ENCODE measurements around the gene KIFC3. TPM values are rescaled to one million over a fixed set of nuclear protein-coding genes. Genes with fewer than 3 reads are reported as not detected.

KIFC3 gene
- total and polyA plus RNA-seq, 2 of the 13 experiments (the other 11 are each of a cell fraction or from before 2014, with no cell fraction given), result 42.1 to 45.3 TPM

- TF ChIP-seq, protein P1, sequence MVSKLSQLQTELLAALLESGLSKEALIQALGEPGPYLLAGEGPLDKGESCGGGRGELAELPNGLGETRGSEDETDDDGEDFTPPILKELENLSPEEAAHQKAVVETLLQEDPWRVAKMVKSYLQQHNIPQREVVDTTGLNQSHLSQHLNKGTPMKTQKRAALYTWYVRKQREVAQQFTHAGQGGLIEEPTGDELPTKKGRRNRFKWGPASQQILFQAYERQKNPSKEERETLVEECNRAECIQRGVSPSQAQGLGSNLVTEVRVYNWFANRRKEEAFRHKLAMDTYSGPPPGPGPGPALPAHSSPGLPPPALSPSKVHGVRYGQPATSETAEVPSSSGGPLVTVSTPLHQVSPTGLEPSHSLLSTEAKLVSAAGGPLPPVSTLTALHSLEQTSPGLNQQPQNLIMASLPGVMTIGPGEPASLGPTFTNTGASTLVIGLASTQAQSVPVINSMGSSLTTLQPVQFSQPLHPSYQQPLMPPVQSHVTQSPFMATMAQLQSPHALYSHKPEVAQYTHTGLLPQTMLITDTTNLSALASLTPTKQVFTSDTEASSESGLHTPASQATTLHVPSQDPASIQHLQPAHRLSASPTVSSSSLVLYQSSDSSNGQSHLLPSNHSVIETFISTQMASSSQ (IDR thresholded peaks at IDR 0.05; ENCODE audit: low read depth), result peak; percentile 96
- TF ChIP-seq, protein P1 (CRISPR knock-in tag; IDR thresholded peaks at IDR 0.05; ENCODE audit: borderline replicate concordance), result peak; percentile 99
- TF ChIP-seq ZFYVE20 (CRISPR knock-in tag; IDR thresholded peaks at IDR 0.05; ENCODE audit: borderline replicate concordance, low read depth) (0 out of 2 replicates have a peak, but pooled peaks have one; percentile 69), EEA1 (CRISPR knock-in tag; IDR thresholded peaks at IDR 0.05; ENCODE audit: borderline replicate concordance) (no peak; the same call in 1 of the 2 replicates), MAFF (IDR thresholded peaks at IDR 0.05; ENCODE audit: low read depth, low read length) (peak; percentile 33; the same call in 1 of the 2 replicates), ZFAT (CRISPR knock-in tag; conservative IDR thresholded peaks at IDR 0.05) (no peak), ZNF674 (CRISPR knock-in tag; IDR thresholded peaks at IDR 0.05; ENCODE audit: low read depth) (no peak), ZNF468 (CRISPR knock-in tag; IDR thresholded peaks at IDR 0.05) (no peak), RAD51 (IDR thresholded peaks at IDR 0.05; ENCODE audit: borderline replicate concordance) (no peak), KLF15 (CRISPR knock-in tag; IDR thresholded peaks at IDR 0.05; ENCODE audit: borderline replicate concordance) (no peak), DZIP1 (CRISPR knock-in tag; IDR thresholded peaks at IDR 0.05) (peak; percentile 63; the same call in 1 of the 2 replicates), ZNF317 (CRISPR knock-in tag; IDR thresholded peaks at IDR 0.05) (peak; percentile 82; the same call in 1 of the 2 replicates), SIX1 (CRISPR knock-in tag; IDR thresholded peaks at IDR 0.05; ENCODE audit: borderline replicate concordance) (peak; percentile 78; the same call in 1 of the 2 replicates), MIER2 (CRISPR knock-in tag; IDR thresholded peaks at IDR 0.05) (no peak; the same call in 1 of the 2 replicates), FOSL2 (CRISPR knock-in tag; IDR thresholded peaks at IDR 0.05) (peak; percentile 34; the same call in 1 of the 2 replicates), ZNF572 (CRISPR knock-in tag; IDR thresholded peaks at IDR 0.05) (0 out of 2 replicates have a peak, but pooled peaks have one; percentile 45), ZKSCAN1 (IDR thresholded peaks at IDR 0.05; ENCODE audit: low read length) (no peak), MTERF4 (CRISPR knock-in tag; IDR thresholded peaks at IDR 0.05) (peak; percentile 55; the same call in 1 of the 2 replicates)
- TF ChIP-seq, protein P2, sequence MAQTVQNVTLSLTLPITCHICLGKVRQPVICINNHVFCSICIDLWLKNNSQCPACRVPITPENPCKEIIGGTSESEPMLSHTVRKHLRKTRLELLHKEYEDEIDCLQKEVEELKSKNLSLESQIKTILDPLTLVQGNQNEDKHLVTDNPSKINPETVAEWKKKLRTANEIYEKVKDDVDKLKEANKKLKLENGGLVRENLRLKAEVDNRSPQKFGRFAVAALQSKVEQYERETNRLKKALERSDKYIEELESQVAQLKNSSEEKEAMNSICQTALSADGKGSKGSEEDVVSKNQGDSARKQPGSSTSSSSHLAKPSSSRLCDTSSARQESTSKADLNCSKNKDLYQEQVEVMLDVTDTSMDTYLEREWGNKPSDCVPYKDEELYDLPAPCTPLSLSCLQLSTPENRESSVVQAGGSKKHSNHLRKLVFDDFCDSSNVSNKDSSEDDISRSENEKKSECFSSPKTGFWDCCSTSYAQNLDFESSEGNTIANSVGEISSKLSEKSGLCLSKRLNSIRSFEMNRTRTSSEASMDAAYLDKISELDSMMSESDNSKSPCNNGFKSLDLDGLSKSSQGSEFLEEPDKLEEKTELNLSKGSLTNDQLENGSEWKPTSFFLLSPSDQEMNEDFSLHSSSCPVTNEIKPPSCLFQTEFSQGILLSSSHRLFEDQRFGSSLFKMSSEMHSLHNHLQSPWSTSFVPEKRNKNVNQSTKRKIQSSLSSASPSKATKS (CRISPR knock-in tag; IDR thresholded peaks at IDR 0.05), result no peak
These were observed 4.6 kb downstream of the KIFC3 start (continued) for GRCh38 chr16:57797526-57798266.

Data from HepG2 (cell line).